Panc1 (cell line): ENCODE data around the gene PKP1. TPM values are rescaled to one million over a fixed set of nuclear protein-coding genes. Genes with fewer than 3 reads are reported as not detected.
"Not testable (repeated sequence)": the region's sequence is repeated elsewhere in the genome, so short reads cannot be mapped to it uniquely, and the experiment has no call there.

ENCODE experiments used
- ATAC-seq: fragments of 200-7000 bp; cut with Tn5 transposase; 2 replicates; pipeline ENCODE4 v1.9.1; 2020; ENCODE audit warnings: mild to moderate bottlenecking, moderate library complexity
- Bru-seq: library from RNA; stranded (reverse); fragments of 400-500 nt; gene quantifications from one replicate; lab custom pipeline; 2021; lab: Mats Ljungman, UMichigan
- BruChase-seq, 2 experiments: library from RNA; stranded (reverse); fragments of 400-500 nt; gene quantifications; one replicate each; lab custom pipeline; 2021; lab: Mats Ljungman, UMichigan
- BruUV-seq: library from RNA; stranded (reverse); fragments of 400-500 nt; replicated peaks from 2 replicates; lab custom pipeline; 2021; lab: Mats Ljungman, UMichigan
- CTCF ChIA-PET: fragments of 300-600 bp; sonication (Branson Sonifier 250); formaldehyde crosslinking; loops from one replicate; lab custom pipeline; 2022; ENCODE audit warnings: antibody characterized with exemption; lab: Charles Lee
- POLR2A ChIA-PET: fragments of 300-600 bp; sonication (Branson Sonifier 250); formaldehyde crosslinking; loops from one replicate; lab custom pipeline; 2022; ENCODE audit warnings: antibody characterized with exemption; lab: Charles Lee
- DNase-seq: peaks from one replicate; pipeline ENCODE4 v3.0.0-alpha.2; 2010; ENCODE audit warnings: low read depth, low spot score
- H3K27ac ChIP-seq: 2 replicates; pipeline ENCODE4 v1.5.1; 2011; ENCODE audit warnings: mild to moderate bottlenecking, low read length, inconsistent platforms
- H3K27me3 ChIP-seq: fragments of 200-500 bp; sonication (Bioruptor generic); 2 replicates; pipeline ENCODE4 v1.6.0; 2014; ENCODE audit warnings: low read length, inconsistent platforms; ENCODE audit not compliant: control insufficient read depth, insufficient read depth
- H3K36me3 ChIP-seq: fragments of 200-500 bp; sonication (Bioruptor generic); 2 replicates; pipeline ENCODE4 v1.5.1; 2014; ENCODE audit warnings: inconsistent platforms, mild to moderate bottlenecking, low read length, moderate library complexity; ENCODE audit not compliant: control insufficient read depth, insufficient read depth
- H3K4me1 ChIP-seq: 2 replicates; pipeline ENCODE4 v1.5.1; 2011; ENCODE audit warnings: inconsistent platforms, mild to moderate bottlenecking, low read length, moderate library complexity; ENCODE audit not compliant: control insufficient read depth, insufficient read depth
- H3K4me3 ChIP-seq, 2 experiments: 2 replicates each; pipeline ENCODE4 v1.5.1; 2011 to 2012; ENCODE audit warnings: low read depth in 2 of 2, low read length in 2 of 2, mild to moderate bottlenecking in 2 of 2, inconsistent platforms in 1 of 2, moderate library complexity in 1 of 2
- H3K9me3 ChIP-seq: fragments of 200-500 bp; sonication (Bioruptor generic); 2 replicates; pipeline ENCODE4 v1.5.1; 2014; ENCODE audit warnings: low read depth, mild to moderate bottlenecking, inconsistent platforms, low read length, moderate library complexity; ENCODE audit not compliant: control insufficient read depth, insufficient read depth
- CTCF ChIP-seq: fragments of 450-650 bp; IDR thresholded peaks from 2 replicates; pipeline ENCODE4 v1.5.1; 2017; ENCODE audit warnings: mild to moderate bottlenecking
- POLR2AphosphoS5 ChIP-seq: IDR thresholded peaks from 2 replicates; pipeline ENCODE4 v1.6.1; 2012; ENCODE audit warnings: mild to moderate bottlenecking, low read depth, low read length, moderate library complexity
- SIN3A ChIP-seq: IDR thresholded peaks from 2 replicates; pipeline ENCODE4 v1.6.1; 2012; ENCODE audit warnings: low read depth, mild to moderate bottlenecking, low read length, moderate library complexity, borderline replicate concordance; ENCODE audit not compliant: insufficient read depth
- TCF7L2 ChIP-seq: IDR thresholded peaks from 2 replicates; pipeline ENCODE4 v1.6.1; 2011; ENCODE audit warnings: mild to moderate bottlenecking, low read depth, low read length, inconsistent platforms
- in situ Hi-C: cut with HindIII; loops from 2 replicates; pipeline ENCODE4 v1.10.0; 2016; ENCODE audit warnings: low sequenced_read_pairs, low pct_unique_long_range_greater_than_20kb
- intact Hi-C: fragments of 100-400 bp; cut with micrococcal nuclease; formaldehyde crosslinking; loops from one replicate; pipeline ENCODE4 v1.10.0; 2022; ENCODE audit not compliant: unreplicated experiment
- long read RNA-seq: library from polyadenylated mRNA; unstranded; transcript quantifications from one replicate; pipeline ENCODE4 v2.0.0, GENCODE V29; 2021; ENCODE audit not compliant: unreplicated experiment
- polyA plus RNA-seq: library from polyadenylated mRNA; unstranded; fragments of >200 nt; gene quantifications from one replicate; pipeline ENCODE4 v1.2.1, GENCODE V29; 2012; ENCODE audit warnings: missing spikeins; ENCODE audit not compliant: insufficient read length
- total RNA-seq: library from RNA; stranded (reverse); gene quantifications from one replicate; pipeline ENCODE4 v1.2.1, GENCODE V29; 2021; ENCODE audit not compliant: unreplicated experiment
- TF ChIP-seq, protein P1 (sequence below), 2 experiments: IDR thresholded peaks; 2 replicates each; pipeline ENCODE4 v1.6.1; 2011 to 2012; ENCODE audit warnings: low read depth in 2 of 2, control low read depth in 1 of 2, low read length in 1 of 2, mild to moderate bottlenecking in 1 of 2, moderate library complexity in 1 of 2; ENCODE audit not compliant: insufficient read depth in 1 of 2

Gene PKP1
- total RNA-seq = 0.44 TPM
- polyA plus RNA-seq = 0.21 TPM
- percentile 4 among the genes with signal in this experiment for Bru-seq, nascent RNA
- percentile 8 among the genes with signal in this experiment for BruChase-seq, experiment 1, labeled RNA remaining after a 2-hour chase
- percentile 13 among the genes with signal in this experiment for BruChase-seq, experiment 2, labeled RNA remaining after a 6-hour chase
- long read RNA-seq, partial matches to known transcripts = 0 of 1 reads
- long read RNA-seq, other reads (novel, unspliced or antisense) = 1 of 1 reads

GRCh38 chr1:201282931-201283829, at the start of gene PKP1:
TSS of gene PKP1 (plus strand) at chr1:201283506. CDS start at chr1:201283703, 197 bp downstream.
- Histone ChIP-seq H3K36me3 (no peaks in the 10 kb centered on the region), H3K4me1 (no peaks in the 10 kb centered on the region), H3K4me3 (peak within 1 kb of the TSS in 1 of 2 experiments; percentile 33; a peak in 2 of 4 replicates), H3K27ac (no peak within 1 kb of the TSS), H3K27me3 (no peaks in the 10 kb centered on the region), H3K9me3 (no peaks in the 10 kb centered on the region)
- in situ Hi-C loops = no loop called here
- no peak for TF ChIP-seq SIN3A
- TF ChIP-seq POLR2AphosphoS5 = no peak
- no peak for TF ChIP-seq CTCF
- TF ChIP-seq TCF7L2 = no peak
- TF ChIP-seq, protein P1, sequence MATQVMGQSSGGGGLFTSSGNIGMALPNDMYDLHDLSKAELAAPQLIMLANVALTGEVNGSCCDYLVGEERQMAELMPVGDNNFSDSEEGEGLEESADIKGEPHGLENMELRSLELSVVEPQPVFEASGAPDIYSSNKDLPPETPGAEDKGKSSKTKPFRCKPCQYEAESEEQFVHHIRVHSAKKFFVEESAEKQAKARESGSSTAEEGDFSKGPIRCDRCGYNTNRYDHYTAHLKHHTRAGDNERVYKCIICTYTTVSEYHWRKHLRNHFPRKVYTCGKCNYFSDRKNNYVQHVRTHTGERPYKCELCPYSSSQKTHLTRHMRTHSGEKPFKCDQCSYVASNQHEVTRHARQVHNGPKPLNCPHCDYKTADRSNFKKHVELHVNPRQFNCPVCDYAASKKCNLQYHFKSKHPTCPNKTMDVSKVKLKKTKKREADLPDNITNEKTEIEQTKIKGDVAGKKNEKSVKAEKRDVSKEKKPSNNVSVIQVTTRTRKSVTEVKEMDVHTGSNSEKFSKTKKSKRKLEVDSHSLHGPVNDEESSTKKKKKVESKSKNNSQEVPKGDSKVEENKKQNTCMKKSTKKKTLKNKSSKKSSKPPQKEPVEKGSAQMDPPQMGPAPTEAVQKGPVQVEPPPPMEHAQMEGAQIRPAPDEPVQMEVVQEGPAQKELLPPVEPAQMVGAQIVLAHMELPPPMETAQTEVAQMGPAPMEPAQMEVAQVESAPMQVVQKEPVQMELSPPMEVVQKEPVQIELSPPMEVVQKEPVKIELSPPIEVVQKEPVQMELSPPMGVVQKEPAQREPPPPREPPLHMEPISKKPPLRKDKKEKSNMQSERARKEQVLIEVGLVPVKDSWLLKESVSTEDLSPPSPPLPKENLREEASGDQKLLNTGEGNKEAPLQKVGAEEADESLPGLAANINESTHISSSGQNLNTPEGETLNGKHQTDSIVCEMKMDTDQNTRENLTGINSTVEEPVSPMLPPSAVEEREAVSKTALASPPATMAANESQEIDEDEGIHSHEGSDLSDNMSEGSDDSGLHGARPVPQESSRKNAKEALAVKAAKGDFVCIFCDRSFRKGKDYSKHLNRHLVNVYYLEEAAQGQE (IDR thresholded peaks at IDR 0.05; ENCODE audit: insufficient read depth in 1 of 2, low read depth in 2 of 2, low read length in 1 of 2) = no peak
- ChIA-PET CTCF (no interaction called here), POLR2A (interaction anchor here (0.5 to 0.7 kb wide), 2 partner anchors 262 to 373 kb away, joined by 3 to 5 read pairs; no protein-coding TSS in a partner anchor)
- DNase-seq = no peak
- BruUV-seq = no TSS peak
- intact Hi-C loops = no loop called here
- peak; percentile 84 for ATAC-seq

DNA sequence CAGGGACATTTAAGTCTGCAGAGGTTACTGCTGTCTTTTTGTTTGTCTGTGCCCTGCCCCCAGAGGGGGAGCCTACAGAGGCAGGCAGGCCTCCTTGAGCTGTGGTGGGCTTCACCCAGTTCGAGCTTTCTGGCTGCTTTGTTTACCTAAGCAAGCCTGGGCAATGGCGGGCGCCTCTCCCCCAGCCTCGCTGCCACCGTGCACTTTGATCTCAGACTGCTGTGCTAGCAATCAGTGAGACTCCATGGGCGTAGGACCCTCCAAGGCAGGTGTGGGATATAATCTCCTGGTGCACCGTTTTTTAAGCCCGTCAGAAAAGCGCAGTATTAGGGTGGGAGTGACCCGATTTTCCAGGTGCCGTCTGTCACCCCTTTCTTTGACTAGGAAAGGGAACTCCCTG, 43.7 kb upstream of the PKP1 start:
- H3K27me3 ChIP-seq = peaks cover 40% of the 10 kb centered on the region
- H3K4me1 ChIP-seq, ATAC-seq, DNase-seq, H3K36me3 ChIP-seq, intact Hi-C loops, BruUV-seq, H3K4me3 ChIP-seq, H3K27ac ChIP-seq, H3K9me3 ChIP-seq, POLR2A ChIA-PET, in situ Hi-C loops, CTCF ChIA-PET: not testable (repeated sequence)
